LNCaP clone FGC (cell line): ENCODE data around the gene SMO.

Experiments
- DNase-seq: peaks from one replicate; pipeline ENCODE4 v3.0.0-alpha.2; 2011; ENCODE audit warnings: low read depth
- H3K4me3 ChIP-seq: 2 replicates; pipeline ENCODE4 v1.5.1; 2011; ENCODE audit warnings: mild to moderate bottlenecking, low read depth, low read length, control low read depth
- TF ChIP-seq, protein P1 (sequence below): IDR thresholded peaks from 2 replicates; pipeline ENCODE4 v1.5.1; 2012; ENCODE audit warnings: mild to moderate bottlenecking; ENCODE audit not compliant: control insufficient read depth, insufficient read depth; ENCODE audit errors: extremely low read depth

The SMO gene

DNA sequence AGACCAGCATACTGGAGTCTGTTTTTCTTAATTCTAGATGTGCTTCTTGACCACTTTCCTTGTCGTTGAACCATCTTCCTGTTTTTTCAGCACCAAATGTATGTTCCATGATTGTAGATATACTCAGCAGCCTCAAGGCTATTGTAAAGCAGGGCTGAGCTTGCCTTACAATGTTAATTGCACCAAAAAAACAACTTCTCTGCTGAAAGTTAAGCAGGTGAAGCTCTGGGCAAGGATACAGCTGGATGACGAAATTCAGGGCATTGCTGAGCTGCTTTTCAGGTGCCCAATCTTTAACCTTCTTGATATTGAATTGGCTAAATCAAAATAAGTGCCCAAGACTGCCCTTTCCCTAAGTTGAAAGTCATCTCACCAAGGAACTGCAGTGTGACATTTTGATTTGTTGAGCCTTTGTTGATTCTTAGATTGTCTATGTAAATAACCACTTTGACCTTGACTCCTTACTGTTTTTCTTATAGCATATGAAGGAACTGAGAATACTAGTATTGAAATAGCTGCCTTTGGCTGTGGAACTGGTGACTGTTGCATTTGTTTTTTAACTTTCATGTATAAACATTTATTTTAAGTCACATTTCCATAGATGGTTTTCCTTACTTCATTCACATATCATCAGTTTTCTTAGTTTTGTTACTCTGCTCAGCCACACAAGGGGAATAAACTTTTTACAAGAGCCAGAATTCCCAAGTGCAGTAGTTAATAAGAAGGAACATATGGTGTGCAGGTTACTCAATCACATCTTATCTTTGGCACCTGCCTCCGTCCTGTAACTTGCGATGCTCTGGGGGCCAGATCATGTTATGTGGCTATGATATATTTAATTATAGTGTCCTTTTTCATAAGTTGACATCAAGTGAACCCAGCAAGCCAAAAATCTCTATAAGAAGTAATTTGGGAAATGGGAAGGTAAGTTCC lies 39.5 kb downstream of the SMO start:
- TF ChIP-seq, protein P1, sequence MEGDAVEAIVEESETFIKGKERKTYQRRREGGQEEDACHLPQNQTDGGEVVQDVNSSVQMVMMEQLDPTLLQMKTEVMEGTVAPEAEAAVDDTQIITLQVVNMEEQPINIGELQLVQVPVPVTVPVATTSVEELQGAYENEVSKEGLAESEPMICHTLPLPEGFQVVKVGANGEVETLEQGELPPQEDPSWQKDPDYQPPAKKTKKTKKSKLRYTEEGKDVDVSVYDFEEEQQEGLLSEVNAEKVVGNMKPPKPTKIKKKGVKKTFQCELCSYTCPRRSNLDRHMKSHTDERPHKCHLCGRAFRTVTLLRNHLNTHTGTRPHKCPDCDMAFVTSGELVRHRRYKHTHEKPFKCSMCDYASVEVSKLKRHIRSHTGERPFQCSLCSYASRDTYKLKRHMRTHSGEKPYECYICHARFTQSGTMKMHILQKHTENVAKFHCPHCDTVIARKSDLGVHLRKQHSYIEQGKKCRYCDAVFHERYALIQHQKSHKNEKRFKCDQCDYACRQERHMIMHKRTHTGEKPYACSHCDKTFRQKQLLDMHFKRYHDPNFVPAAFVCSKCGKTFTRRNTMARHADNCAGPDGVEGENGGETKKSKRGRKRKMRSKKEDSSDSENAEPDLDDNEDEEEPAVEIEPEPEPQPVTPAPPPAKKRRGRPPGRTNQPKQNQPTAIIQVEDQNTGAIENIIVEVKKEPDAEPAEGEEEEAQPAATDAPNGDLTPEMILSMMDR = no peak
- H3K4me3 ChIP-seq = no peak overlapping the region
- DNase-seq = no peak

DNA sequence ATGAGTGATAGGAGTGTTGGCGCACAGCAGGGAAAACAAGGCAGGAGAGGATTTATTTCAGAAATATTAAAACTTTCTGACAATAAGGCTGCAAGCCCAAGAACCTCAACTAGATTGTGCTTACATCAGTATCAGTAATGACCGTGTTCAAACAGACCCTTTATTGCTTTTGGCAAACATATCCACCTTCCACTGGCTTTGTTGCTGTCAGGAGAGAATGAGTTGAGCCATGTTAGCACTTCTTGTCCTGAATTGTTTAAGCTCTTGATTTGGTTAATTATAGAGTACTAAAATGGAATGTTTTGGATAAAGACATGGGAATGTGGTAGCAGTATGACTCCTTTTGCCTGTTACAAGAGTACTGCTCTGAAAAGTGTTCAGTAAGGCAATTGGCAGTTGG lies 40.2 kb downstream of the SMO start:
- no peak for DNase-seq
- H3K4me3 ChIP-seq = no peak overlapping the region
- TF ChIP-seq, protein P1 = no peak

- H3K4me3 ChIP-seq = no peak overlapping the region
- TF ChIP-seq, protein P1 = no peak
- DNase-seq = no peak
These were observed 43.2 kb downstream of the SMO start for GRCh38 chr7:129231666-129232065.

DNA sequence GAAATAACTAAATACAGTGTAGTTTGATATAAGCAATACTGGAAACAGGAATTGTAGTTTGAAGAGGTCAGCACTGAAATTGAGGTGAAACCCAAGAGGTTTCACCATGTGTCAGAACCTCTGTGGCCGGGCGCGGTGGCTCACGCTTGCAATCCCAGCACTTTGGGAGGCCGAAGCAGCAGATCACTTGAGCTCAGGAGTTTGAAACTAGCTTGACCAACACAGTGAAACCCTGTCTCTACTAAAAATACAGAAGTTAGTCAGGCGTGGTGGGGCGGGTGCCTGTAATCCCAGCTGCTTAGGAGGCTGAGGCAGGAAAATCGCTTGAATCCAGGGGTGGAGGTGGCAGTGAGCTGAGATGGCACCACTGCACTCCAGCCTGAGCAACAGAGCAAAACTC lies 50.1 kb downstream of the SMO start:
- H3K4me3 ChIP-seq = no peak overlapping the region
- TF ChIP-seq, protein P1 = no peak
- no peak for DNase-seq

DNA sequence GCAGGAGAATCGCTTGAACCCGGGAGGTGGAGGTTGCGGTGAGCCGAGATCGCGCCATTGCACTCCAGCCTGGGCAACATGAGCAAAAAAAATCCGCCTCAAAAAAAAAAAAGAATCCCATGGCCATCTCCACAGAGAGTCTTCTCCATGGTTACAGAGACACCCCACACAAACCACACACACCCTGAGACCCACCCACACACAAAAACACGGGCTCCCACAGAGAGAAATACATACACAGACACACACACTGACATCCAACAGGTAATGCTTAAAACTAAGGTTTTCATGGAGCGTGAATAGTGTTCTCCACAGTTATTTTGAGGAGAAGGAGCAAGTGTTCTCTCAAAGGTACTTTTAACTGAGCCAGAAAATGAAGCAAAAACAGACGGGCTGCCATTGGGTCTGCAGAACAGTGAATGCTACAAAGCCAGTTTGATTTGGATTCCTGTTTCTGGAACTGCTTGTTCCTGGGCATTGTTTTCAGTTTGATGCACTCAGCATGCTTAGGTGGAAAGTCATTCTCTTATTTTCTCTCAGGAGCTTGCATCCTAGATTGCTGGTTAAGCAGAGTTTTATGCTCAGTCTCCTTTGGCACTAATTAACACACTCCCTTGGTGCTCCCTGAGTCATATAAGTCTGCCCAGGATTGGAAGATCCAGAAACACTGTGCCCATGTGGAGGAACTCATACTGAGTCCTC lies 51.8 kb downstream of the SMO start:
- TF ChIP-seq, protein P1 = no peak
- DNase-seq = no peak
- no peak overlapping the region for H3K4me3 ChIP-seq

DNA sequence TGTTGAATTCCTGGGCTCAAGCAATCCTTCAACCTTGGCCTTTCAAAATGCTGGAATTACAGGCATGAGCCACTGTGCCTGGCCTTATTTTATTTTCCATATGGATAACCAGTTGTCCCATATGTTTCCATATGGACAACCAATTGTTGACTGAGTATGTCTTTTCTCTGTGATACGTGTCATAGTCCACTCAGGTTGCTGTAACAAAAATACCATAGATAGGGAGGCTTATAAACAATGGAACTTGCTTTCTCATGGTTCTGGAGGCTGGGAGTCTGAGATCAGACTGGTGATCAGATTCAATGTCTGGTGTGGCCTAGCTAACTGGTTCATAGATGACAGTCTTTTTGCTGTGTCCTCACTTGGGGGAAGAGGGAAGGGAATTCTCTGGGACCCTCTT lies 55.8 kb downstream of the SMO start:
- TF ChIP-seq, protein P1 = no peak
- no peak overlapping the region for H3K4me3 ChIP-seq
- no peak for DNase-seq
